Hematopoietic multipotent progenitor cell treated with erythropoietin and hydrocortisone succinate and interleukin-3 and kit ligand, for 8 days (in vitro differentiated cells): ENCODE measurements around the gene IL3RA.
"Not testable (repeated sequence)": the region's sequence is repeated elsewhere in the genome, so short reads cannot be mapped to it uniquely, and the experiment has no call there.

Experiments
- DNase-seq: peaks from one replicate; pipeline ENCODE4 v3.0.0-alpha.2; 2015

IL3RA gene

GRCh38 chrX:1332433-1332832 is 4.2 kb upstream of the IL3RA start:
- DNase-seq: not testable (repeated sequence)

GRCh38 chrX:1334854-1335253 is 1.7 kb upstream of the IL3RA start:
- DNase-seq: no peak

GRCh38 chrX:1336948-1337779 is 579 bp downstream of the IL3RA start:
- DNase-seq: no peak

- no peak for DNase-seq
Observed at GRCh38 chrX:1341545-1342184, 5.1 kb downstream of the IL3RA start.

GRCh38 chrX:1349606-1350005 is 13.0 kb downstream of the IL3RA start:
- not testable (repeated sequence) for DNase-seq

- DNase-seq: no peak
Observed at GRCh38 chrX:1351981-1352714, 15.6 kb downstream of the IL3RA start.

GRCh38 chrX:1354036-1355019 is 17.7 kb downstream of the IL3RA start:
- no peak for DNase-seq

- no peak for DNase-seq
Observed at GRCh38 chrX:1355131-1356046, 18.8 kb downstream of the IL3RA start.

- no peak for DNase-seq
Observed at GRCh38 chrX:1357993-1358392, 21.4 kb downstream of the IL3RA start.

- DNase-seq: no peak
Observed at GRCh38 chrX:1358793-1359476, 22.4 kb downstream of the IL3RA start.

- no peak for DNase-seq
Observed at GRCh38 chrX:1359477-1359873, 22.9 kb downstream of the IL3RA start.

GRCh38 chrX:1360171-1360570 is 23.6 kb downstream of the IL3RA start:
- DNase-seq: no peak

GRCh38 chrX:1361275-1361674 is 24.7 kb downstream of the IL3RA start:
- no peak for DNase-seq

GRCh38 chrX:1361910-1362309 is 25.3 kb downstream of the IL3RA start:
- DNase-seq: no peak

GRCh38 chrX:1366363-1366762 is 29.8 kb downstream of the IL3RA start:
- not testable (repeated sequence) for DNase-seq

GRCh38 chrX:1368385-1368698 is 31.8 kb downstream of the IL3RA start:
- no peak for DNase-seq

GRCh38 chrX:1378306-1378759 is 41.7 kb downstream of the IL3RA start:
- DNase-seq: no peak

- DNase-seq: peak; percentile 36
Observed at GRCh38 chrX:1380672-1381233, 44.2 kb downstream of the IL3RA start.

- no peak for DNase-seq
Observed at GRCh38 chrX:1384658-1385252, 48.2 kb downstream of the IL3RA start.
